GM12878 (cell line): ENCODE results near the gene KLHL26. TPM values are rescaled to one million over a fixed set of nuclear protein-coding genes. Genes with fewer than 3 reads are reported as not detected.

Experiments used
- ATAC-seq: fragments of 200-7000 bp; cut with Tn5 transposase; 3 replicates; pipeline ENCODE4 v1.9.1; 2020; ENCODE audit warnings: mild to moderate bottlenecking, moderate library complexity
- BruUV-seq: library from RNA; stranded (reverse); fragments of 400-500 nt; replicated peaks from 2 replicates; lab custom pipeline; 2021; lab: Mats Ljungman, UMichigan
- CTCF ChIA-PET: fragments of 300-600 bp; sonication (Branson Sonifier 250); formaldehyde crosslinking; extraction: SDS; loops from one replicate; lab custom pipeline; 2021; ENCODE audit warnings: inconsistent platforms; lab: Yijun Ruan, JAX
- POLR2A ChIA-PET: fragments of 350-600 bp; formaldehyde crosslinking; extraction: SDS; loops from one replicate; lab custom pipeline; 2021; ENCODE audit warnings: inconsistent platforms; lab: Charles Lee
- RAD21 ChIA-PET: fragments of 300-600 bp; sonication (Branson Sonifier 250); formaldehyde crosslinking; loops from one replicate; lab custom pipeline; 2023; ENCODE audit warnings: antibody characterized with exemption; ENCODE audit not compliant: unreplicated experiment; lab: Charles Lee
- SMC1A ChIA-PET: fragments of 300-600 bp; sonication (Branson Sonifier 250); formaldehyde crosslinking; loops from one replicate; lab custom pipeline; 2023; ENCODE audit not compliant: unreplicated experiment, uncharacterized antibody; lab: Charles Lee
- DNase-seq: peaks from one replicate; pipeline ENCODE4 v3.0.0-alpha.2; 2011; ENCODE audit warnings: low read depth, low spot score
- FAIRE-seq: peaks from 3 replicates; lab custom pipeline; 2011; peaks lifted over from hg19 to GRCh38; lab: Jason Lieb, UNC
- H2AFZ ChIP-seq: 2 replicates; pipeline ENCODE4 v1.6.0; 2011; ENCODE audit warnings: low read depth, low read length, control low read depth; ENCODE audit not compliant: control insufficient read depth
- H3K27ac ChIP-seq: 2 replicates; pipeline ENCODE4 v1.5.1; 2011; ENCODE audit warnings: control low read depth; ENCODE audit not compliant: control insufficient read depth, insufficient read depth
- H3K27me3 ChIP-seq, 2 experiments: replicated peaks in 1 of 2; 2 replicates each; pipeline versions ENCODE4 v1.6.0 to v1.6.1; 2011; ENCODE audit warnings: low read length in 1 of 2; ENCODE audit not compliant: control insufficient read depth in 2 of 2, insufficient read depth in 2 of 2
- H3K36me3 ChIP-seq, 2 experiments: 2 replicates each; pipeline ENCODE4 v1.5.1; 2011; ENCODE audit warnings: low read length in 1 of 2; ENCODE audit not compliant: control insufficient read depth in 2 of 2, insufficient read depth in 2 of 2
- H3K4me1 ChIP-seq: 2 replicates; pipeline ENCODE4 v1.6.1; 2011; ENCODE audit warnings: mild to moderate bottlenecking, low read length, moderate library complexity, mixed read lengths; ENCODE audit not compliant: control insufficient read depth, insufficient read depth
- H3K4me2 ChIP-seq: 2 replicates; pipeline ENCODE4 v1.6.0; 2011; ENCODE audit warnings: control low read depth; ENCODE audit not compliant: control insufficient read depth, insufficient read depth
- H3K4me3 ChIP-seq: fragments of 200-600 bp; sonication (generic); 2 replicates; pipeline ENCODE4 v1.5.1; 2016
- H3K79me2 ChIP-seq: 2 replicates; pipeline ENCODE4 v1.6.0; 2011; ENCODE audit warnings: low read length; ENCODE audit not compliant: control insufficient read depth, insufficient read depth
- H3K9ac ChIP-seq: 2 replicates; pipeline ENCODE4 v1.8.0; 2011; ENCODE audit warnings: low read length, control low read depth, mixed read lengths; ENCODE audit not compliant: control insufficient read depth, insufficient read depth
- H3K9me3 ChIP-seq: replicated peaks from 3 replicates; pipeline ENCODE4 v1.5.1; 2011; ENCODE audit warnings: mild to moderate bottlenecking, low read length; ENCODE audit not compliant: control insufficient read depth, insufficient read depth
- H4K20me1 ChIP-seq: 2 replicates; pipeline ENCODE4 v1.6.0; 2011; ENCODE audit not compliant: control insufficient read depth, insufficient read depth
- BRCA1 ChIP-seq: IDR thresholded peaks from 2 replicates; pipeline ENCODE4 v1.6.1; 2011; ENCODE audit warnings: low read depth, low read length, improper control_type of control experiment
- CTCF ChIP-seq, 3 experiments: IDR thresholded peaks in 2 of 3; conservative IDR thresholded peaks in 1 of 3; 2 replicates each; pipeline ENCODE4 v1.5.1; 2011; ENCODE audit warnings: low read depth in 3 of 3, low read length in 3 of 3, mild to moderate bottlenecking in 3 of 3, control low read depth in 2 of 3, moderate library complexity in 2 of 3, inconsistent platforms in 1 of 3, mixed read lengths in 1 of 3; ENCODE audit not compliant: control insufficient read depth in 2 of 3, insufficient read depth in 1 of 3; ENCODE audit errors: extremely low read depth in 1 of 3
- IRF5 ChIP-seq: fragments of 450-650 bp; IDR thresholded peaks from 2 replicates; pipeline ENCODE4 v1.6.1; 2017; ENCODE audit warnings: borderline replicate concordance
- MLLT1 ChIP-seq: fragments of 450-650 bp; IDR thresholded peaks from 2 replicates; pipeline ENCODE4 v1.6.1; 2016; ENCODE audit warnings: mild to moderate bottlenecking
- MTA3 ChIP-seq: IDR thresholded peaks from 2 replicates; pipeline ENCODE4 v1.6.1; 2012; ENCODE audit warnings: low read length, inconsistent platforms, borderline replicate concordance
- NFIC ChIP-seq: IDR thresholded peaks from 2 replicates; pipeline ENCODE4 v1.6.1; 2012; ENCODE audit warnings: low read depth, mild to moderate bottlenecking, inconsistent platforms, low read length, moderate library complexity
- POU2F2 ChIP-seq: IDR thresholded peaks from 3 replicates; pipeline ENCODE4 v1.6.1; 2011; ENCODE audit warnings: low read depth, mild to moderate bottlenecking, low read length, borderline replicate concordance
- SREBF1 ChIP-seq: IDR thresholded peaks from 2 replicates; pipeline ENCODE4 v1.6.1; 2012; ENCODE audit warnings: mild to moderate bottlenecking, low read length
- STAT1 ChIP-seq: fragments of 450-650 bp; conservative IDR thresholded peaks from 2 replicates; pipeline ENCODE4 v1.6.1; 2014; ENCODE audit warnings: antibody characterized with exemption, mild to moderate bottlenecking
- WGBS: methylation state at CpG from one replicate; pipeline ENCODE4 v1.1.6; 2016; ENCODE audit warnings: low lambda C conversion rate; ENCODE audit not compliant: insufficient replicate concordance, insufficient coverage; ENCODE audit errors: missing lambda C conversion rate; 5-methylcytosine and 5-hydroxymethylcytosine counted together
- in situ Hi-C: fragments of 300-500 bp; cut with MboI; formaldehyde crosslinking; loops from 9 replicates; pipeline ENCODE4 v1.14.3; 2018; ENCODE audit warnings: mixed read lengths
- intact Hi-C: fragments of 100-400 bp; cut with micrococcal nuclease; formaldehyde crosslinking; loops from one replicate; pipeline ENCODE4 v1.14.2; 2022; ENCODE audit not compliant: unreplicated experiment
- polyA plus RNA-seq, 11 experiments: library from polyadenylated mRNA; depleted of rRNA in 4 of 11; unstranded in 6 of 11; stranded (reverse) in 5 of 11; fragments of >200 nt; fragmentation: Nextera tagmentation in 4 of 11; fragmentation: Illumina TruSeq in 1 of 11; extraction: Ambion mirVana in 4 of 11; extraction: Trizol in 1 of 11; gene quantifications; 1 replicate in 1 of 11; 2 replicates in 10 of 11; pipeline versions ENCODE4 v1.2.1 to v1.2.3, GENCODE V29; 2011 to 2016; ENCODE audit warnings: inconsistent platforms in 2 of 11, missing spikeins in 2 of 11, low read depth in 1 of 11
- total RNA-seq, 4 experiments: library from RNA; depleted of rRNA in 3 of 4; stranded (reverse); fragments of >200 nt in 3 of 4; fragmentation: Illumina TruSeq in 1 of 4; extraction: Trizol in 1 of 4; gene quantifications; 2 replicates each; pipeline versions ENCODE4 v1.2.1 to v1.2.3, GENCODE V29; 2013 to 2021

Gene KLHL26
- total and polyA plus RNA-seq, 10 of the 15 experiments (the other 5 are each of a cell fraction or from before 2014, with no cell fraction given) = 0.18 to 14.6 (median 2.9) TPM

- TF ChIP-seq STAT1 = no peak
- TF ChIP-seq BRCA1 = no peak
- no peak for TF ChIP-seq SREBF1
- TF ChIP-seq MTA3 = no peak
- no peak for TF ChIP-seq NFIC
- no peak for TF ChIP-seq IRF5
- TF ChIP-seq POU2F2 = no peak
Observed at GRCh38 chr19:18636969-18637629, at the start of gene KLHL26 (continued).

GRCh38 chr19:18587561-18587960 lies 49.3 kb upstream of the KLHL26 start:
- TF ChIP-seq MLLT1 = peak; percentile 68; the same call in 1 of the 2 replicates
- TF ChIP-seq CTCF (IDR thresholded peaks at IDR 0.05 in 2 of 3, conservative IDR thresholded peaks at IDR 0.05 in 1 of 3; ENCODE audit: control insufficient read depth in 2 of 3, extremely low read depth in 1 of 3, insufficient read depth in 1 of 3, low read depth in 3 of 3, low read length in 3 of 3) = no peak
- Histone ChIP-seq H3K79me2 (peaks cover 4% of the 10 kb centered on the region; the same call in 1 of the 2 replicates), H3K27ac (no peak overlapping the region; the same call in 1 of the 2 replicates), H4K20me1 (no peaks in the 10 kb centered on the region), H3K4me1 (peaks cover 27% of the 10 kb centered on the region), H3K27me3 (no peaks in the 10 kb centered on the region), H3K4me3 (peak overlapping the region; percentile 70; the same call in 1 of the 2 replicates), H3K4me2 (peak overlapping the region; percentile 98), H3K9ac (peak overlapping the region; percentile 66), H3K36me3 (peaks cover 0 to 3% of the 10 kb centered on the region in 2 experiments; a peak in 1 of 4 replicates), H3K9me3 (no peaks in the 10 kb centered on the region), H2AFZ (peak overlapping the region; percentile 72)
- SMC1A ChIA-PET = interaction anchor here (1.1 to 5.2 kb wide), 6 partner anchors 16 to 68 kb away, joined by 3 to 44 read pairs (median 12); partner anchors contain the start of genes ELL, FKBP8, KXD1 and UBA52
- FAIRE-seq (no peak), ATAC-seq (no peak), DNase-seq (no peak)
- POLR2A ChIA-PET = interaction anchor here (0.7 to 6.0 kb wide), 5 partner anchors 15 to 753 kb away, joined by 3 to 43 read pairs (median 27); partner anchors contain the start of genes ELL, FKBP8, KXD1 and UBA52
- in situ Hi-C loops = no loop called here
- RAD21 ChIA-PET = interaction anchor here (1.2 to 4.8 kb wide), 5 partner anchors 16 to 87 kb away, joined by 3 to 35 read pairs (median 20); partner anchors contain the start of genes ELL, FKBP8, KXD1 and UBA52
- intact Hi-C loops = loop anchor here (5.0 kb wide), 3 partner anchors 45 to 260 kb away; partner anchors contain the start of gene FKBP8
- no TSS peak for BruUV-seq
- CTCF ChIA-PET = interaction anchor here (0.6 to 6.0 kb wide), 18 partner anchors 11 to 259 kb away, joined by 3 to 64 read pairs (median 6); partner anchors contain the start of genes ELL, FKBP8, KXD1 and UBA52
- 85% methylated on average over 10 of the region's 12 CpGs for WGBS
